Astrocyte of the cerebellum (primary cell): ENCODE results near the gene DEPP1.

Experiments
- DNase-seq: peaks from one replicate; pipeline ENCODE4 v3.0.0-alpha.2; 2011; ENCODE audit warnings: low read depth
- H3K4me3 ChIP-seq: 2 replicates; pipeline ENCODE4 v1.5.1; 2011; ENCODE audit warnings: mild to moderate bottlenecking, low read depth, low read length, moderate library complexity
- in situ Hi-C: cut with HindIII; loops from 2 replicates; pipeline ENCODE4 v1.10.0; 2017; ENCODE audit warnings: low sequenced_read_pairs
- TF ChIP-seq, protein P1 (sequence below): IDR thresholded peaks from 2 replicates; pipeline ENCODE4 v1.5.1; 2012; ENCODE audit warnings: low read length, low read depth, moderate library complexity, mild to moderate bottlenecking; ENCODE audit errors: missing control alignments

The DEPP1 gene

DNA sequence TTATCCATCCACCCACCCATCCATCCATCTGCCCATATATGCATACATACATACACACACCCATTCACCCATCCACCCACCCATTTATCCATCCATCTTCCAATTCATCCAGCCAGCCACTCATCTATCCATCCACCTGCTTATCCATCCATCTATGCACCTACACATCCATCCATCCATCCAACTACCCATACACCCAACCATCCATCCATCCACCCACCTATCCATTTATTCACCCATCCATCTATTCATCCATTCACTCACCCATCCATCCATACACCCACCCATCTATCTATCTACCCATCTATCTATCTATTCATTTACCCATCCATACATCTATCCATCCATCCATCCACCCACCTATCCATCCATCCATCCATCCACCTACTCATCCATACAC lies 50.1 kb downstream of the DEPP1 start:
- in situ Hi-C loops, result no loop called here
- no peak overlapping the region for H3K4me3 ChIP-seq
- TF ChIP-seq, protein P1, sequence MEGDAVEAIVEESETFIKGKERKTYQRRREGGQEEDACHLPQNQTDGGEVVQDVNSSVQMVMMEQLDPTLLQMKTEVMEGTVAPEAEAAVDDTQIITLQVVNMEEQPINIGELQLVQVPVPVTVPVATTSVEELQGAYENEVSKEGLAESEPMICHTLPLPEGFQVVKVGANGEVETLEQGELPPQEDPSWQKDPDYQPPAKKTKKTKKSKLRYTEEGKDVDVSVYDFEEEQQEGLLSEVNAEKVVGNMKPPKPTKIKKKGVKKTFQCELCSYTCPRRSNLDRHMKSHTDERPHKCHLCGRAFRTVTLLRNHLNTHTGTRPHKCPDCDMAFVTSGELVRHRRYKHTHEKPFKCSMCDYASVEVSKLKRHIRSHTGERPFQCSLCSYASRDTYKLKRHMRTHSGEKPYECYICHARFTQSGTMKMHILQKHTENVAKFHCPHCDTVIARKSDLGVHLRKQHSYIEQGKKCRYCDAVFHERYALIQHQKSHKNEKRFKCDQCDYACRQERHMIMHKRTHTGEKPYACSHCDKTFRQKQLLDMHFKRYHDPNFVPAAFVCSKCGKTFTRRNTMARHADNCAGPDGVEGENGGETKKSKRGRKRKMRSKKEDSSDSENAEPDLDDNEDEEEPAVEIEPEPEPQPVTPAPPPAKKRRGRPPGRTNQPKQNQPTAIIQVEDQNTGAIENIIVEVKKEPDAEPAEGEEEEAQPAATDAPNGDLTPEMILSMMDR, result no peak
- DNase-seq, result no peak

DNA sequence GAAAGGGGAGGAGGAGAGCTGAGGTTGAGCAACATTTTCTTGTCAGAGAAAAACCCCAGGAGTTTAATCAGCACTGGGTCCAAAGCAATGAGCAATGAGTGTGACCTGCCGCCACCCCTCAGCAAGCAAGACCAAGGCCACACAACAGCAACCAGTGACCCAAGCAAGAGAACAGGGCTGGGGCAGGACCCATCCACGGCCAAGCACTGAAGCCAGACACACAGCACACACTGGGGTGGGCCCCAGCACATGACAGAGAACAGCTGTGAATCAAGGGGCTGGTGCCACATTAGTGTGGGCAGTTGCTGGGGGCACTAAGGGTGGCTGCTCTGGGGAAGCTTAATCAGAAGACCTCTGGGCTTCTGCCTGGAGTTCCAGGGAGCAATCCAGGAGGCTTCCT lies 51.3 kb downstream of the DEPP1 start:
- H3K4me3 ChIP-seq, result no peak overlapping the region
- no peak for DNase-seq
- TF ChIP-seq, protein P1, result no peak
- in situ Hi-C loops, result no loop called here

DNA sequence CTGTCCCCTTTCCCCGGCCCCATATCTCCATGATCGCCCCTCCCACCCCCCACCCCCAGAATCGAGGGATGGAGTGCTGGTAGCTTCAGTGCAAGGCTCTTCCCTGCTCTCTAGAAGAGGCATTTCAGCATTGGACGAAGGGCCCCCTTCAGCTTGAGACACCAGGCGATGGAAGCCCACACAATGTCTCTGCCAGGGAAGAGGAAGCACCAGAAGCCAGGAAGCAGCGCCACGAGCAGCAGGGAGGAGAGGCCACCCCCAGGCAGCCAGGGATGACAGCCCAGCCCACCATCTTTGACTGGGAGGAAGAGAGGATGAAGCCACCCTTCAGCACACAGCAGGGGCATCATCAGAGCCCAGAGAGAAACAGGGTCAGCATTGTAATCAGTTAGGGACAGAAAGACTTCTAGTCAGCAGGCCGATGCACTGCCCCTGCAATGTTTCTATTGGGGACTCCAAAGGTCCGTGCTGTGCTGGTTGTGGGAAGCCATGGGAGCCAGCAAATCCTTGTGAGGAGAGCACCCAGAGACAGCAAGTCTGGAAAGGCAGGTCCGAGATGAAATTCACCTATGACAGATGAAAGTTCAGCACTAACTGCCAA lies 51.8 kb downstream of the DEPP1 start:
- TF ChIP-seq, protein P1, result no peak
- DNase-seq, result no peak
- no peak overlapping the region for H3K4me3 ChIP-seq
- in situ Hi-C loops, result no loop called here
